ENCODE data around the gene PRAMEF18.
"Not testable (repeated sequence)": the region's sequence is repeated elsewhere in the genome, so short reads cannot be mapped to it uniquely, and the experiment has no call there.

Gene PRAMEF18

GRCh38 chr1:13225675-13226204, at the start of gene PRAMEF18:
TSS of gene PRAMEF18 (minus strand) at chr1:13226154. CDS start at chr1:13226106, 48 bp downstream.
- not testable (repeated sequence) for DNase-seq (ENCODE audit: low read depth in 4 of 4, low spot score in 1 of 4)

GRCh38 chr1:13265124-13265523, 39.2 kb upstream of the PRAMEF18 start:
- not testable (repeated sequence) for DNase-seq (ENCODE audit: low read depth in 4 of 4, low spot score in 1 of 4)

GRCh38 chr1:13253898-13254297, 27.9 kb upstream of the PRAMEF18 start, which contains the start of gene PRAMEF5:
TSS of gene PRAMEF5 (plus strand) at chr1:13254198. CDS start at chr1:13259269, 5,071 bp downstream.
- DNase-seq (ENCODE audit: low read depth in 4 of 4, low spot score in 1 of 4): not testable (repeated sequence)

GRCh38 chr1:13247122-13247521, 21.2 kb upstream of the PRAMEF18 start:
- DNase-seq (ENCODE audit: low read depth in 4 of 4, low spot score in 1 of 4): not testable (repeated sequence)

GRCh38 chr1:13246554-13246871, 20.6 kb upstream of the PRAMEF18 start:
- not testable (repeated sequence) for DNase-seq (ENCODE audit: low read depth in 4 of 4, low spot score in 1 of 4)

GRCh38 chr1:13245841-13246553, 20.0 kb upstream of the PRAMEF18 start:
- DNase-seq (ENCODE audit: low read depth in 4 of 4, low spot score in 1 of 4): not testable (repeated sequence)

GRCh38 chr1:13243536-13244263, 17.7 kb upstream of the PRAMEF18 start:
- DNase-seq (ENCODE audit: low read depth in 4 of 4, low spot score in 1 of 4): not testable (repeated sequence)

- DNase-seq (ENCODE audit: low read depth in 4 of 4, low spot score in 1 of 4): not testable (repeated sequence)
These were observed 13.7 kb upstream of the PRAMEF18 start for GRCh38 chr1:13239633-13240032.

GRCh38 chr1:13237572-13237971, 11.6 kb upstream of the PRAMEF18 start:
- not testable (repeated sequence) for DNase-seq (ENCODE audit: low read depth in 4 of 4, low spot score in 1 of 4)

- not testable (repeated sequence) for DNase-seq (ENCODE audit: low read depth in 4 of 4, low spot score in 1 of 4)
These were observed 8.1 kb upstream of the PRAMEF18 start for GRCh38 chr1:13234057-13234456.

- DNase-seq (ENCODE audit: low read depth in 4 of 4, low spot score in 1 of 4): not testable (repeated sequence)
These were observed 6.1 kb upstream of the PRAMEF18 start for GRCh38 chr1:13232056-13232455.

- not testable (repeated sequence) for DNase-seq (ENCODE audit: low read depth in 4 of 4, low spot score in 1 of 4)
These were observed 5.3 kb upstream of the PRAMEF18 start for GRCh38 chr1:13231061-13231750.

- not testable (repeated sequence) for DNase-seq (ENCODE audit: low read depth in 4 of 4, low spot score in 1 of 4)
These were observed 4.6 kb upstream of the PRAMEF18 start for GRCh38 chr1:13230601-13231000.

- DNase-seq (ENCODE audit: low read depth in 4 of 4, low spot score in 1 of 4): not testable (repeated sequence)
These were observed 4.1 kb upstream of the PRAMEF18 start for GRCh38 chr1:13230096-13230495.

GRCh38 chr1:13228343-13228781, 2.4 kb upstream of the PRAMEF18 start:
- DNase-seq (ENCODE audit: low read depth in 4 of 4, low spot score in 1 of 4): peak in 2 of 4 experiments; percentile 14 to 40

GRCh38 chr1:13227271-13228055, 1.5 kb upstream of the PRAMEF18 start:
- DNase-seq (ENCODE audit: low read depth in 4 of 4, low spot score in 1 of 4): not testable (repeated sequence)

GRCh38 chr1:13224480-13225060, 1.4 kb downstream of the PRAMEF18 start:
- DNase-seq (ENCODE audit: low read depth in 4 of 4, low spot score in 1 of 4): no peak

- not testable (repeated sequence) for DNase-seq (ENCODE audit: low read depth in 4 of 4, low spot score in 1 of 4)
These were observed 3.2 kb downstream of the PRAMEF18 start for GRCh38 chr1:13222788-13223187.

- DNase-seq (ENCODE audit: low read depth in 4 of 4, low spot score in 1 of 4): not testable (repeated sequence)
These were observed 6.8 kb downstream of the PRAMEF18 start for GRCh38 chr1:13219203-13219602.

- DNase-seq (ENCODE audit: low read depth in 4 of 4, low spot score in 1 of 4): not testable (repeated sequence)
These were observed 9.3 kb downstream of the PRAMEF18 start for GRCh38 chr1:13216619-13217018.

Data from stimulated activated CD4-positive, alpha-beta T cell treated with anti-CD3 and anti-CD28 coated beads, Interleukin-1b, Interleukin-23, amount 100 ng/mL, for 24 hours (primary cell).